ENCODE results near the gene ITGB2.

GRCh38 chr21:44907966-44908895 lies 12.5 kb downstream of the ITGB2 start:
- TF ChIP-seq POLR2A (IDR thresholded peaks at IDR 0.05; ENCODE audit: borderline replicate concordance, extremely low read depth, insufficient read depth, insufficient read length) (no peak), CTCF (IDR thresholded peaks at IDR 0.05 in 2 of 3, conservative IDR thresholded peaks at IDR 0.05 in 1 of 3; ENCODE audit: borderline replicate concordance in 1 of 3, insufficient read depth in 1 of 3, low read depth in 2 of 3, low read length in 2 of 3) (no peak), SIN3A (IDR thresholded peaks at IDR 0.05; ENCODE audit: low read depth) (no peak), SP1 (IDR thresholded peaks at IDR 0.05; ENCODE audit: low read depth) (no peak), JUND (IDR thresholded peaks at IDR 0.05) (no peak), CEBPB (IDR thresholded peaks at IDR 0.05; ENCODE audit: low read depth) (no peak), EZH2 (IDR thresholded peaks at IDR 0.05) (no peak), SRF (IDR thresholded peaks at IDR 0.05; ENCODE audit: low read depth) (no peak), RAD21 (IDR thresholded peaks at IDR 0.05; ENCODE audit: low read depth) (no peak), REST (IDR thresholded peaks at IDR 0.05; ENCODE audit: low read depth) (no peak), MAX (IDR thresholded peaks at IDR 0.05) (no peak), ZNF274 (IDR thresholded peaks at IDR 0.05; ENCODE audit: low read depth, low read length) (no peak), ZFX (IDR thresholded peaks at IDR 0.05) (no peak)
